SU-DHL-6 (cell line): ENCODE measurements around the gene FAF2.

Source experiments
- CTCF ChIP-seq: fragments of 200-600 bp; sonication (generic); IDR thresholded peaks from one replicate; pipeline ENCODE4 v1.5.1; 2017; ENCODE audit warnings: antibody characterized with exemption, mild to moderate bottlenecking, low read length, moderate library complexity; ENCODE audit not compliant: insufficient read depth, poor library complexity, severe bottlenecking
- EZH2phosphoT487 ChIP-seq: fragments of 200-600 bp; sonication (generic), shearing (Covaris generic); conservative IDR thresholded peaks from 2 replicates; pipeline ENCODE4 v1.6.1; 2018; ENCODE audit warnings: mild to moderate bottlenecking, antibody characterized with exemption, low read length, moderate library complexity, mixed read lengths

GRCh38 chr5:176528301-176528700, 80.1 kb downstream of the FAF2 start:
- no peak for TF ChIP-seq CTCF
- no peak for TF ChIP-seq EZH2phosphoT487
